Activated CD4-positive, alpha-beta T cell treated with anti-CD3 and anti-CD28 coated beads for 36 hours (primary cell): ENCODE data around the gene GAGE10. TPM values are rescaled to one million over a fixed set of nuclear protein-coding genes. Genes with fewer than 3 reads are reported as not detected.

Experiments
- ATAC-seq: fragments of 200-7000 bp; cut with Tn5 transposase; one replicate; pipeline ENCODE4 v1.10.0; 2021; ENCODE audit warnings: mild to moderate bottlenecking, moderate library complexity
- CTCF ChIA-PET: fragments of 350-600 bp; sonication (Branson Sonifier 250); formaldehyde crosslinking; loops from one replicate; lab custom pipeline; 2021; ENCODE audit warnings: antibody characterized with exemption; lab: Charles Lee
- POLR2A ChIA-PET: fragments of 350-600 bp; sonication (Branson Sonifier 250); formaldehyde crosslinking; loops from one replicate; lab custom pipeline; 2021; ENCODE audit warnings: antibody characterized with exemption, inconsistent platforms; lab: Charles Lee
- DNase-seq: peaks from one replicate; pipeline ENCODE4 v3.0.0-alpha.2; 2020
- H3K27ac Mint-ChIP-seq: one replicate; pipeline ENCODE4 v1.8.0; 2021; ENCODE audit warnings: mixed read lengths
- H3K27me3 Mint-ChIP-seq: one replicate; pipeline ENCODE4 v1.8.0; 2021; ENCODE audit warnings: mixed read lengths
- H3K36me3 Mint-ChIP-seq: one replicate; pipeline ENCODE4 v1.8.0; 2021; ENCODE audit warnings: low read depth, mixed read lengths
- H3K4me1 Mint-ChIP-seq: one replicate; pipeline ENCODE4 v1.8.0; 2021; ENCODE audit warnings: mixed read lengths
- H3K4me3 Mint-ChIP-seq: one replicate; pipeline ENCODE4 v1.8.0; 2021; ENCODE audit warnings: mild to moderate bottlenecking, moderate library complexity, mixed read lengths
- H3K9me3 Mint-ChIP-seq: one replicate; pipeline ENCODE4 v1.8.0; 2021; ENCODE audit warnings: low read depth, mixed read lengths
- intact Hi-C, 2 experiments: fragments of 100-400 bp; cut with DNase I in 1 of 2; cut with micrococcal nuclease in 1 of 2; formaldehyde crosslinking; loops; one replicate each; pipeline versions ENCODE4 v1.14.2 to v1.15.1; 2022 to 2024; cut with DNase I, micrococcal nuclease
- total RNA-seq, 2 experiments: library from RNA; stranded (reverse); gene quantifications; one replicate each; pipeline ENCODE4 v1.2.3, GENCODE V29; 2021

Gene GAGE10
- total RNA-seq, 2 experiments from 2014 or later = not detected

GRCh38 chrX:49266523-49267445 lies 36.7 kb upstream of the GAGE10 start:
- peaks cover 4% of the 10 kb centered on the region for H3K9me3 Mint-ChIP-seq
- H3K4me1 Mint-ChIP-seq = peaks cover 51% of the 10 kb centered on the region
- CTCF ChIA-PET = no interaction called here
- H3K4me3 Mint-ChIP-seq = peak overlapping the region; percentile 78
- DNase-seq (no peak), ATAC-seq (no peak)
- H3K27me3 Mint-ChIP-seq = no peaks in the 10 kb centered on the region
- POLR2A ChIA-PET = interaction anchor here (0.9 kb wide), 1 partner anchor 28 kb away, joined by 3 read pairs; no protein-coding TSS in a partner anchor
- peaks cover 12% of the 10 kb centered on the region for H3K36me3 Mint-ChIP-seq
- H3K27ac Mint-ChIP-seq = no peak overlapping the region
- intact Hi-C loops = loop anchor here in 1 of 2 experiments (5.0 to 10.0 kb wide), 4 partner anchors 192 to 569 kb away; partner anchors contain the start of genes PIM2, PRAF2, SUV39H1 and WDR45

DNA sequence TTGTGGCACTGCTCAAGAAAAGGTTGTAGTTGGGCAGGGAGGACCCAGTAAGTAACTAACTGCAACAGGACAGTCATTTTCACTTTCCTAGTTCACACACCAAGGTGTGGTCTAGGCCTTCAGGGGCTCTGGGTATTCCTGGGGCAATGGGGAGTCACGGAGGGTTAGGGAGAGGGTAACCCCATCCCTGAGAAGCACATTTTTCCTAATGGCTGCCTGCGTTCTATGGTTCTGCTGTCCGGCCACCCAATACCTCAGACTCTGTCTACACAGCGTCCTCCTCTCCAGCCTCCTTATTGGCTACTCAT lies 34.8 kb upstream of the GAGE10 start:
- Mint-ChIP-seq H3K27me3 (no peaks in the 10 kb centered on the region), H3K4me1 (peaks cover 49% of the 10 kb centered on the region), H3K9me3 (peaks cover 4% of the 10 kb centered on the region), H3K27ac (peak overlapping the region; percentile 98), H3K36me3 (peaks cover 12% of the 10 kb centered on the region), H3K4me3 (peak overlapping the region; percentile 78)
- ChIA-PET POLR2A (interaction anchor here (0.6 to 1.1 kb wide), 4 partner anchors 9 to 330 kb away, joined by 3 to 7 read pairs (median 5); no protein-coding TSS in a partner anchor), CTCF (interaction anchor here (0.6 to 1.6 kb wide), 6 partner anchors 23 to 159 kb away, joined by 3 to 7 read pairs (median 4); no protein-coding TSS in a partner anchor)
- intact Hi-C loops = loop anchor here (1.0 to 10.0 kb wide), 15 partner anchors 33 to 694 kb away; partner anchors contain the start of genes CCDC22 (in 2 of the 2), GPKOW (in 1 of the 2), GRIPAP1 (in 1 of the 2) and OTUD5 (in 1 of the 2)
- no peak for DNase-seq
- ATAC-seq = no peak

- ChIA-PET POLR2A (interaction anchor here (0.6 to 1.1 kb wide), 4 partner anchors 8 to 330 kb away, joined by 3 to 7 read pairs (median 5); no protein-coding TSS in a partner anchor), CTCF (interaction anchor here (0.6 to 1.6 kb wide), 7 partner anchors 22 to 160 kb away, joined by 3 to 7 read pairs (median 3); partner anchors contain the start of gene PRICKLE3)
- Mint-ChIP-seq H3K27ac (peak overlapping the region; percentile 98), H3K4me1 (peaks cover 50% of the 10 kb centered on the region), H3K4me3 (peak overlapping the region; percentile 78), H3K36me3 (peaks cover 13% of the 10 kb centered on the region), H3K27me3 (no peaks in the 10 kb centered on the region), H3K9me3 (peaks cover 4% of the 10 kb centered on the region)
- intact Hi-C loops = loop anchor here (1.0 to 10.0 kb wide), 15 partner anchors 34 to 695 kb away; partner anchors contain the start of genes CCDC22 (in 2 of the 2), GPKOW (in 1 of the 2), GRIPAP1 (in 1 of the 2) and OTUD5 (in 1 of the 2)
- ATAC-seq (peak; percentile 80), DNase-seq (peak; percentile 97)
Measured at GRCh38 chrX:49269010-49269766, 34.3 kb upstream of the GAGE10 start.

- no peaks in the 10 kb centered on the region for H3K27me3 Mint-ChIP-seq
- POLR2A ChIA-PET = interaction anchor here (1.0 kb wide), 1 partner anchor 79 kb away, joined by 5 read pairs; no protein-coding TSS in a partner anchor
- intact Hi-C loops = loop anchor here (1.0 to 10.0 kb wide), 17 partner anchors 35 to 696 kb away; partner anchors contain the start of genes CCDC22 (in 2 of the 2), GPKOW (in 1 of the 2), GRIPAP1 (in 1 of the 2) and OTUD5 (in 1 of the 2)
- ATAC-seq (peak; percentile 4), DNase-seq (no peak)
- H3K4me3 Mint-ChIP-seq = peak within 1 kb of the TSS; percentile 78
- peak within 1 kb of the TSS; percentile 98 for H3K27ac Mint-ChIP-seq
- CTCF ChIA-PET = interaction anchor here (0.6 to 1.6 kb wide), 3 partner anchors 22 to 83 kb away, joined by 3 to 7 read pairs (median 5); partner anchors contain the start of gene PRICKLE3
- H3K9me3 Mint-ChIP-seq = peaks cover 4% of the 10 kb centered on the region
- H3K4me1 Mint-ChIP-seq = peaks cover 51% of the 10 kb centered on the region
- H3K36me3 Mint-ChIP-seq = peaks cover 19% of the 10 kb centered on the region
Measured at GRCh38 chrX:49269767-49270248, 33.6 kb upstream of the GAGE10 start, which contains the start of gene PPP1R3F. Gene PPP1R3F (plus strand): TSS chrX:49269793. CDS start chrX:49269870, 77 bp downstream.

DNA sequence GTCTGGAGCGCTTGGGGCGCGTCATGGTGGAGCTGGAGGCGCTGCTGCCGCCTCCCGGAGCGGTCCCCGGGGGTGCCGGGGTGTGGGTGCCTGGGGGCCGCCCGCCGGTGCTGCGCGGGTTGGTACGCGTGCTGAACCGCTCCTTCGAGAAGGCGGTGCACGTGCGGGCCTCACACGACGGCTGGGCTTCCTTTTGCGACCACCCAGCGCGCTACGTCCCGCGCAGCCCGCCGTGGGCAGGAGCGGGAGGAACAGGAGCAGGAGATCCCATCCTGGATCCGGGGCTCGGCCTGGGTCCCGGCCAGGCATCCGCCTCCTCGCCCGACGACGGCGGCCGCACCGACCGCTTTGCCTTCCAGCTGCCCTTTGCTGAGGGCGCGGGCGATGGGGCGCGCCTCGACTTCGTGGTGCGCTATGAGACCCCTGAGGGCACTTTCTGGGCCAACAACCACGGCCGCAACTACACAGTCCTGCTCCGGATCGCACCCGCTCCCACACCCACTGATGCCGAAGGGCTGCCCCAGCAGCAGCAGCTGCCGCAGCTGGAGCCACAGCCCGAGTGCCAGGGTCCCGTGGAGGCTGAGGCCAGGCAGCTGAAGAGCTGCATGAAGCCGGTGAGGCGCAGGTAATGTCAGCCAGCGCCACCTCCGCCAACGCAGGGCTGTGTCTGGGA lies 33.1 kb upstream of the GAGE10 start:
- DNase-seq = no peak
- CTCF ChIA-PET = interaction anchor here (1.6 kb wide), 1 partner anchor 78 kb away, joined by 5 read pairs; no protein-coding TSS in a partner anchor
- Mint-ChIP-seq H3K9me3 (peaks cover 4% of the 10 kb centered on the region), H3K27me3 (no peaks in the 10 kb centered on the region), H3K27ac (peak overlapping the region; percentile 88), H3K4me1 (peaks cover 52% of the 10 kb centered on the region), H3K4me3 (peak overlapping the region; percentile 78), H3K36me3 (peaks cover 23% of the 10 kb centered on the region)
- no peak for ATAC-seq
- POLR2A ChIA-PET = no interaction called here
- intact Hi-C loops = loop anchor here (5.0 kb wide), 2 partner anchors 78 to 333 kb away; no protein-coding TSS in a partner anchor

- intact Hi-C loops = loop anchor here (5.0 kb wide), 2 partner anchors 79 to 334 kb away; no protein-coding TSS in a partner anchor
- H3K4me1 Mint-ChIP-seq = peaks cover 62% of the 10 kb centered on the region
- H3K27me3 Mint-ChIP-seq = no peaks in the 10 kb centered on the region
- ATAC-seq = no peak
- peak overlapping the region; percentile 88 for H3K27ac Mint-ChIP-seq
- peak overlapping the region; percentile 78 for H3K4me3 Mint-ChIP-seq
- ChIA-PET CTCF (no interaction called here), POLR2A (no interaction called here)
- peaks cover 4% of the 10 kb centered on the region for H3K9me3 Mint-ChIP-seq
- peak; percentile 43 for DNase-seq
- H3K36me3 Mint-ChIP-seq = peaks cover 26% of the 10 kb centered on the region
Measured at GRCh38 chrX:49271341-49271740, 32.1 kb upstream of the GAGE10 start.

DNA sequence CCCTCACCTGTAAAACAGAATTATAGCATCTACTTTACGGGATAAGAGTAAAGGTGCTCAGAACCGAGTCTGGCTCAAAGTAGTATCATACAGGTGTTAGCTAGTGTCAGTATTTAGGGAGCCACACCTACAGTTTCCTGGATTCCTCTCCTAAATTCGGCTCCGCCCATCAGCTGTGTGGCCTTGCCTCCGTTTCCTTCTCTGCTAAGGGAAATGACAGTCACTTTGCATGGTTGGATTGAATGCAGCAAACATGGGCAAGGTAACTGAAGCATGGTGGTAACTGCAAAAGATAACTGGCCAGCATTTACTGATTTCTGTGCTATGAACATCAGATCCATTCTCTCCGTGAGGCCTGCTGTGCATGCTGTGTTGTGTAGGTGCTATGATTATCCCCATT lies 31.0 kb upstream of the GAGE10 start:
- DNase-seq (peak; percentile 33), ATAC-seq (no peak)
- H3K4me3 Mint-ChIP-seq = peak overlapping the region; percentile 78
- intact Hi-C loops = loop anchor here (5.0 kb wide), 2 partner anchors 80 to 335 kb away; no protein-coding TSS in a partner anchor
- peak overlapping the region; percentile 82 for H3K27ac Mint-ChIP-seq
- peaks cover 26% of the 10 kb centered on the region for H3K36me3 Mint-ChIP-seq
- H3K27me3 Mint-ChIP-seq = no peaks in the 10 kb centered on the region
- peaks cover 68% of the 10 kb centered on the region for H3K4me1 Mint-ChIP-seq
- ChIA-PET POLR2A (interaction anchor here (0.7 kb wide), 1 partner anchor 334 kb away, joined by 3 read pairs; no protein-coding TSS in a partner anchor), CTCF (interaction anchor here (1.5 kb wide), 1 partner anchor 80 kb away, joined by 3 read pairs; no protein-coding TSS in a partner anchor)
- H3K9me3 Mint-ChIP-seq = peaks cover 4% of the 10 kb centered on the region

DNA sequence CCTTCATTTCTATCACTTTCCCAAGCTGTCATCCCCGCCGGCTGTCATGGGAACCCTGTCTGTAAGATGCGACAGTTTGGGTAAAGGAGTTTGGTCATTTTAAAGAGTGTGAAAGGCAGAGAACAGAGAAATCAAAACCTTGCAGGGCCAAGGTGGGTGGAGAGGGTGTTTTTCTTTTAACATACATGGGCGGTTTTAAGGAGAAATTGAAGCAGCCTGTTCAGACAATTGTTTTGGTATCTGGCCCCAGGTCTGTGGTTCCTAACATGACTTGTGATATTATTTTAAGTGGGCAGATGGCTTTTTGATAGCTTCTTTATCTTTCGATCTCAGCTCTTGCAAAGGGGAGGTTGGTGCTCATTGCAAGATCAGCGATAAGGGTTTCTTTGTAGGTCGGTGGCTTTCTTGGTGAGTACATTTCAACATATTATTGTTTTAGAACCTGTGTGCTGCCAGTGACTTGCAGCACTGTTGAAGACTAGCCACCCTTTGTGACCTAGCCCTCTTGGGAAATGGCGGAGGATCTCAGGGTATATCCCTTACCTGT lies 30.2 kb upstream of the GAGE10 start:
- Mint-ChIP-seq H3K9me3 (peaks cover 4% of the 10 kb centered on the region), H3K4me3 (peak overlapping the region; percentile 78), H3K36me3 (peaks cover 26% of the 10 kb centered on the region), H3K4me1 (peaks cover 70% of the 10 kb centered on the region), H3K27me3 (no peaks in the 10 kb centered on the region), H3K27ac (peak overlapping the region; percentile 82)
- intact Hi-C loops = loop anchor here (5.0 kb wide), 2 partner anchors 81 to 336 kb away; no protein-coding TSS in a partner anchor
- ATAC-seq = peak; percentile 1
- ChIA-PET POLR2A (interaction anchor here (0.7 kb wide), 2 partner anchors 16 to 37 kb away, joined by 3 to 4 read pairs; no protein-coding TSS in a partner anchor), CTCF (interaction anchor here (1.5 kb wide), 1 partner anchor 81 kb away, joined by 3 read pairs; no protein-coding TSS in a partner anchor)
- DNase-seq = peak; percentile 65

DNA sequence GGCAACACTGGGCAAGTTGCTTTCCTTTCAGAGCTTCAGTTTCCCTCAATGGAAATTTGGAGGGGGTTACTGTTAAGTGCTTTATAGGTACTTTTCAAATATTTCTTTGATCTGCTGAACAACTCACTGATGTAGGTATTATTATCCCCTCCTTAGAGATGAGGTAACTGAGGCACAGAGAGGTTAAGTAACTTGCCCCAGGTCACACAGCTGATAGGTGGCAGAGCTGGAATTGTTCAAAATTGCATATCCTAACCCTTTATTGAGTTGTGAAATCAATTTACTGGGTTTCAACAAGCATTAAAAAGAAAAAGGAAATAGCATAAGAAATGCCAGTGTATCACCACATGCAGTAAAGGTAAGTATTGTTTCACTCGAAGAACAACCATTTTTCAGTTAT lies 27.2 kb upstream of the GAGE10 start:
- no peak for DNase-seq
- Mint-ChIP-seq H3K27me3 (no peaks in the 10 kb centered on the region), H3K4me3 (no peak overlapping the region), H3K36me3 (peaks cover 24% of the 10 kb centered on the region), H3K27ac (peak overlapping the region; percentile 94), H3K4me1 (peaks cover 84% of the 10 kb centered on the region), H3K9me3 (peaks cover 1% of the 10 kb centered on the region)
- ATAC-seq = no peak
- POLR2A ChIA-PET = no interaction called here
- intact Hi-C loops = loop anchor here in 1 of 2 experiments (5.0 kb wide), 1 partner anchor 601 kb away; the partner anchor contains the start of gene USP27X
- CTCF ChIA-PET = interaction anchor here (2.4 kb wide), 1 partner anchor 84 kb away, joined by 8 read pairs; no protein-coding TSS in a partner anchor
